ENCODE measurements around the gene ESYT2.

ESYT2 gene

DNA sequence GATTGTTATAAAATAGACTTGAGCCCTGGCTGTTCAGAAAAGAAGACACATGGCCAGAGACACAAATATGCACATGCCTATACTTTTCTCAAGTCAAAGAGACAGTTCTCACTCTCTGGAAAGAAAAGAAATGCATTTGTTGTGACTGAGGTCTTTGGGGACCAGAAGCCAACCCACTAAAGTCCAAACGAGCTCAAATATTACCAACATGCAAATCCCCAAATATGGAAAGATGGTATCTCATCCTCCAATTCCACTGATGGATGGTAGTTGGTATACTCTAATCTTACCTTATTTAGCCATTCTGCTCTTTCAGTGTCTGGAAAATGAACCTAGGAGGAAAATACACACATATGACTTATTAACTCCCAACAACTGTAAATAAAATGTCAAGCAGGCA is 30.6 kb downstream of the ESYT2 start:
- Histone ChIP-seq H3K36me3 (peaks cover 35% of the 10 kb centered on the region), H3K4me3 (ENCODE audit: low read depth in 1 of 2, low read length in 1 of 2) (no peak overlapping the region), H3K9me3 (no peaks in the 10 kb centered on the region), H3K27ac (no peak overlapping the region), H3K4me1 (ENCODE audit: control insufficient read depth in 1 of 2, insufficient read depth in 1 of 2, low read depth in 1 of 2, low read length in 1 of 2) (peaks cover 6 to 7% of the 10 kb centered on the region in 2 experiments), H3K27me3 (no peaks in the 10 kb centered on the region)
- TF ChIP-seq, protein P1, sequence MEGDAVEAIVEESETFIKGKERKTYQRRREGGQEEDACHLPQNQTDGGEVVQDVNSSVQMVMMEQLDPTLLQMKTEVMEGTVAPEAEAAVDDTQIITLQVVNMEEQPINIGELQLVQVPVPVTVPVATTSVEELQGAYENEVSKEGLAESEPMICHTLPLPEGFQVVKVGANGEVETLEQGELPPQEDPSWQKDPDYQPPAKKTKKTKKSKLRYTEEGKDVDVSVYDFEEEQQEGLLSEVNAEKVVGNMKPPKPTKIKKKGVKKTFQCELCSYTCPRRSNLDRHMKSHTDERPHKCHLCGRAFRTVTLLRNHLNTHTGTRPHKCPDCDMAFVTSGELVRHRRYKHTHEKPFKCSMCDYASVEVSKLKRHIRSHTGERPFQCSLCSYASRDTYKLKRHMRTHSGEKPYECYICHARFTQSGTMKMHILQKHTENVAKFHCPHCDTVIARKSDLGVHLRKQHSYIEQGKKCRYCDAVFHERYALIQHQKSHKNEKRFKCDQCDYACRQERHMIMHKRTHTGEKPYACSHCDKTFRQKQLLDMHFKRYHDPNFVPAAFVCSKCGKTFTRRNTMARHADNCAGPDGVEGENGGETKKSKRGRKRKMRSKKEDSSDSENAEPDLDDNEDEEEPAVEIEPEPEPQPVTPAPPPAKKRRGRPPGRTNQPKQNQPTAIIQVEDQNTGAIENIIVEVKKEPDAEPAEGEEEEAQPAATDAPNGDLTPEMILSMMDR (IDR thresholded peaks at IDR 0.05): no peak

DNA sequence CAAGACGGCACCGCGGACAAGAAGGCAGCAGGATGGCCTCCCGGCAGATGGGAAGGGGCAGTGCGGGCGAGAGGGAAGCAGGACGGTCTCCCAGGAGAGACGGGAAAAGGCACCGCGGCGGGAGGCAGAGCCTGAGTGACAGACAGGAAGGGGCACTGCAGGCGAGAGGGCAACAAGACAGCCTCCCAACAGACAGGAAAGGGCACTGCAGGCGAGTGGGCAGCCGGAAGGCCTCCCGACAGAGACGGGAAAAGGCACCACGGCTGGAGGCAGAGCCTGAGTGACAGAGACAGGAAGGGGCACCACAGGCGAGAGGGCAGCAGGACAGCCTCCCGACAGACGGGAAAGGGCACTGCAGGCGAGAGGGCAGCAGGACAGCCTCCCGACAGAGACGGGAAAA is 32.6 kb downstream of the ESYT2 start:
- no peaks in the 10 kb centered on the region for H3K27me3 ChIP-seq
- H3K4me3 ChIP-seq (ENCODE audit: low read depth in 1 of 2, low read length in 1 of 2): no peak overlapping the region
- no peaks in the 10 kb centered on the region for H3K4me1 ChIP-seq (ENCODE audit: control insufficient read depth in 1 of 2, insufficient read depth in 1 of 2, low read depth in 1 of 2, low read length in 1 of 2)
- no peak overlapping the region for H3K27ac ChIP-seq
- H3K9me3 ChIP-seq: no peaks in the 10 kb centered on the region
- H3K36me3 ChIP-seq: peaks cover 41% of the 10 kb centered on the region
- TF ChIP-seq, protein P1 (IDR thresholded peaks at IDR 0.05): no peak

DNA sequence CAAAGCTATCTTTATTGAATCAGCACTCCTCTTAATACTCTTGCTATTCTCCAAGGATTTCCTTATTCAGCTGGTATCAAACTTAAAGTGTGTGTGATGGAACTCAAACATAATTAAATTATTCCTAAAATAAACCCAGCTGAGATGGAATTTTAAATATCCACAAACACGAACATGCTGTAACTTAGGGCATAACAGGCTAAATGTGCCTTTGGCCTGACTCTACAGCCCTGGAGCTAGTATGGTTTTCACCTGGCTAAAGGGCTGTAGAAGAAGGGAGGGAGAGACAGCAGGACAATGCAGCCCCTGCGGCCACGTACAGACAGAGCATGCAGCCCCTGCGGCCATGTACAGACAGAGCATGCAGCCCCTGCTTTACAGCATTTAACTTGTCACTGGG is 34.0 kb downstream of the ESYT2 start:
- Histone ChIP-seq H3K4me3 (ENCODE audit: low read depth in 1 of 2, low read length in 1 of 2) (no peak overlapping the region), H3K27me3 (no peaks in the 10 kb centered on the region), H3K36me3 (peaks cover 55% of the 10 kb centered on the region), H3K4me1 (ENCODE audit: control insufficient read depth in 1 of 2, insufficient read depth in 1 of 2, low read depth in 1 of 2, low read length in 1 of 2) (no peaks in the 10 kb centered on the region), H3K27ac (no peak overlapping the region), H3K9me3 (no peaks in the 10 kb centered on the region)
- TF ChIP-seq, protein P1 (IDR thresholded peaks at IDR 0.05): no peak

DNA sequence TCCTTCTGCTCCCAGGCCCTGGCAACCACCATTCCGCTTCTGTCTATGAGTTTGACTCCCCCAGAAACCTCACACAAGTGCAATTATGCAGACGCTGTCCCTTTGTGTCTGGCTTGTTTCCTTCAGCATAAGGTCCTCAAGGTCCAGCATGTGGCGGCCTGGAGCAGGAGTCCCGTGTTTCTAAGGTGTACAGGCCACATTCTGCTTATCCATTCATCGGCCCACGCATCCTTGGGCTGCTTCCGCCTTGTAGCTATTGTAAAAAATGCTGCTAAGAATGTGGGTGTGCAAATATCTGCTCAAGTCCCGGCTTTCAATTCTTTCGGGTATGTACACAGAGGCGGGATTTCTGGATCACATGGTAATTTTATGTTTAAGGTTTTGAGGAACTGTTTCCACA is 38.2 kb downstream of the ESYT2 start:
- TF ChIP-seq, protein P1 (IDR thresholded peaks at IDR 0.05): no peak
- Histone ChIP-seq H3K4me1 (ENCODE audit: control insufficient read depth in 1 of 2, insufficient read depth in 1 of 2, low read depth in 1 of 2, low read length in 1 of 2) (no peaks in the 10 kb centered on the region), H3K36me3 (peaks cover 72% of the 10 kb centered on the region)

DNA sequence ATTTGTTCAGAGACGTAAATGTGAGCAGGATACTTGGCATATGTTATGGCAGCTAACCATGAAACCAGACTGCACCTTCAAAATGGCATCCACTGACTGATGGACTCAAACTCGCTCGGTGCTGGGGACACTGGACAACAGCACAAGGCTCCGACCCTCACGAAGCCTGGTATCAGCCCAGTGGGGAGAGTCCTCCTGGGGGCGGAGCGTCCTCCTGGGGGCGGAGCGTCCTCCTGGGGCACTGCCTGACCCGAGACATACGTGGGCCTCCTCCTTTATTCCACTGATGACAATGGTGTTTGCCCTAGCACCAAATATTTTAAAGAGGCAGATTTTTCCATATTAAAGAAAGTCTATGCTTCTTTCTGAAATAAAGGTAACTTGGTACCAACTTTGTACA is 39.5 kb downstream of the ESYT2 start:
- Histone ChIP-seq H3K4me1 (ENCODE audit: control insufficient read depth in 1 of 2, insufficient read depth in 1 of 2, low read depth in 1 of 2, low read length in 1 of 2) (no peaks in the 10 kb centered on the region), H3K9me3 (no peaks in the 10 kb centered on the region), H3K36me3 (peaks cover 62% of the 10 kb centered on the region), H3K4me3 (ENCODE audit: low read depth in 1 of 2, low read length in 1 of 2) (no peak overlapping the region), H3K27ac (no peak overlapping the region), H3K27me3 (no peaks in the 10 kb centered on the region)
- TF ChIP-seq, protein P1 (IDR thresholded peaks at IDR 0.05): no peak

More for the DNA sequence above, 38.2 kb downstream of the ESYT2 start:
- no peak overlapping the region for H3K27ac ChIP-seq
- H3K4me3 ChIP-seq (ENCODE audit: low read depth in 1 of 2, low read length in 1 of 2): no peak overlapping the region
- H3K27me3 ChIP-seq: no peaks in the 10 kb centered on the region
- no peaks in the 10 kb centered on the region for H3K9me3 ChIP-seq

DNA sequence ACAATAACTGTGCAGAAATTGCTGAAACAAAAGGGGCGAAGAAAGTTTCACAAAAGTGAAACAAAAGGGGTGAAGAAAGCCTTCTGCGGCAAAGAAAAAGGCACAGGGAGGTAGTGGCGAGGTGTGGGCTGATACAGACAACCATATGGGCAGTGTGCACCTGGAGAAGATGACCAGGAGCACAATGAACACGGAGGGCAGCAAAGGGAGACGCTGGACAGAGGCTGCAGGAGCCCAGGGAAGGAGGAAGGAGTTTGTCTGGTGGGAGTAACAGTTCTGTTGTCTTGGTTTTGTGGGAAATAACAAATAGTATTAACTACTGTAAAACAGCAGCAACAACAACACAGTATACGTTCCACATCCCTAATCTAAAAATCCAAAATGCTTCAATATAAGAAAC is 42.4 kb downstream of the ESYT2 start:
- Histone ChIP-seq H3K9me3 (no peaks in the 10 kb centered on the region), H3K36me3 (peaks cover 70% of the 10 kb centered on the region), H3K27ac (no peak overlapping the region), H3K27me3 (no peaks in the 10 kb centered on the region), H3K4me3 (ENCODE audit: low read depth in 1 of 2, low read length in 1 of 2) (no peak overlapping the region), H3K4me1 (ENCODE audit: control insufficient read depth in 1 of 2, insufficient read depth in 1 of 2, low read depth in 1 of 2, low read length in 1 of 2) (no peaks in the 10 kb centered on the region)
- TF ChIP-seq, protein P1 (IDR thresholded peaks at IDR 0.05): no peak

Measured in neutrophil (primary cell).